Ascending aorta (tissue), 2 donors: Measurements from ENCODE around the gene ZNF599. TPM values are rescaled to one million over a fixed set of nuclear protein-coding genes. Genes with fewer than 3 reads are reported as not detected.

Experiments used
- DNase-seq, 2 donors: peaks; one replicate each; pipeline ENCODE4 v3.0.0-alpha.2; 2019; ENCODE audit warnings: low spot score in 2 of 2
- H3K27ac ChIP-seq, 2 donors: fragments of 200-600 bp; sonication (generic); one replicate each; pipeline ENCODE4 v1.5.1; 2016 to 2017; ENCODE audit warnings: mild to moderate bottlenecking in 1 of 2
- H3K27me3 ChIP-seq: fragments of 200-600 bp; sonication (generic); one replicate; pipeline ENCODE4 v1.5.1; 2017
- H3K36me3 ChIP-seq, 2 donors: fragments of 200-600 bp; sonication (generic); one replicate each; pipeline ENCODE4 v1.5.1; 2016
- H3K4me1 ChIP-seq, 2 donors: fragments of 200-600 bp; sonication (generic); one replicate each; pipeline ENCODE4 v1.5.1; 2016 to 2017; ENCODE audit warnings: mild to moderate bottlenecking in 1 of 2
- H3K4me3 ChIP-seq, 2 donors: fragments of 200-600 bp; sonication (generic); one replicate each; pipeline ENCODE4 v1.5.1; 2016 to 2017; ENCODE audit warnings: mild to moderate bottlenecking in 1 of 2
- H3K9me3 ChIP-seq, 2 donors: fragments of 200-600 bp; sonication (generic); one replicate each; pipeline ENCODE4 v1.5.1; 2016
- intact Hi-C: fragments of 100-400 bp; cut with DNase I; formaldehyde crosslinking; loops from one replicate; pipeline ENCODE4 v1.15.1; 2023
- total RNA-seq: library from RNA; depleted of rRNA; stranded (reverse); fragments of >200 nt; gene quantifications from one replicate; pipeline ENCODE4 v1.1.0, GENCODE V29; 2016
- TF ChIP-seq, protein P1 (sequence below), 3 experiments: fragments of 200-600 bp in 2 of 3; fragments of 450-650 bp in 1 of 3; sonication (generic) in 2 of 3; IDR thresholded peaks; one replicate each; pipeline ENCODE4 v1.5.1; 2016 to 2019; ENCODE audit warnings: antibody characterized with exemption in 3 of 3, mild to moderate bottlenecking in 1 of 3, moderate library complexity in 1 of 3

ZNF599 gene
- total RNA-seq, 1 donor from 2014 or later = 2.2 TPM

GRCh38 chr19:34773555-34773864 lies 495 bp upstream of the ZNF599 start:
- peak overlapping the region; percentile 80 to 89 for H3K4me3 ChIP-seq
- intact Hi-C loops = loop anchor here (1.0 to 5.0 kb wide), 3 partner anchors 40 to 1714 kb away; partner anchors contain the start of genes SCGB2B2, ZNF302 and ZNF566
- H3K27ac ChIP-seq = peak overlapping the region in 1 of 2 donors; percentile 80
- H3K9me3 ChIP-seq = no peaks in the 10 kb centered on the region
- H3K36me3 ChIP-seq = peaks cover 3 to 18% of the 10 kb centered on the region in 2 donors
- H3K27me3 ChIP-seq = no peaks in the 10 kb centered on the region
- TF ChIP-seq, protein P1, sequence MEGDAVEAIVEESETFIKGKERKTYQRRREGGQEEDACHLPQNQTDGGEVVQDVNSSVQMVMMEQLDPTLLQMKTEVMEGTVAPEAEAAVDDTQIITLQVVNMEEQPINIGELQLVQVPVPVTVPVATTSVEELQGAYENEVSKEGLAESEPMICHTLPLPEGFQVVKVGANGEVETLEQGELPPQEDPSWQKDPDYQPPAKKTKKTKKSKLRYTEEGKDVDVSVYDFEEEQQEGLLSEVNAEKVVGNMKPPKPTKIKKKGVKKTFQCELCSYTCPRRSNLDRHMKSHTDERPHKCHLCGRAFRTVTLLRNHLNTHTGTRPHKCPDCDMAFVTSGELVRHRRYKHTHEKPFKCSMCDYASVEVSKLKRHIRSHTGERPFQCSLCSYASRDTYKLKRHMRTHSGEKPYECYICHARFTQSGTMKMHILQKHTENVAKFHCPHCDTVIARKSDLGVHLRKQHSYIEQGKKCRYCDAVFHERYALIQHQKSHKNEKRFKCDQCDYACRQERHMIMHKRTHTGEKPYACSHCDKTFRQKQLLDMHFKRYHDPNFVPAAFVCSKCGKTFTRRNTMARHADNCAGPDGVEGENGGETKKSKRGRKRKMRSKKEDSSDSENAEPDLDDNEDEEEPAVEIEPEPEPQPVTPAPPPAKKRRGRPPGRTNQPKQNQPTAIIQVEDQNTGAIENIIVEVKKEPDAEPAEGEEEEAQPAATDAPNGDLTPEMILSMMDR (IDR thresholded peaks at IDR 0.05) = no peak
- H3K4me1 ChIP-seq = peaks cover 0 to 3% of the 10 kb centered on the region in 2 donors
- DNase-seq = no peak

DNA sequence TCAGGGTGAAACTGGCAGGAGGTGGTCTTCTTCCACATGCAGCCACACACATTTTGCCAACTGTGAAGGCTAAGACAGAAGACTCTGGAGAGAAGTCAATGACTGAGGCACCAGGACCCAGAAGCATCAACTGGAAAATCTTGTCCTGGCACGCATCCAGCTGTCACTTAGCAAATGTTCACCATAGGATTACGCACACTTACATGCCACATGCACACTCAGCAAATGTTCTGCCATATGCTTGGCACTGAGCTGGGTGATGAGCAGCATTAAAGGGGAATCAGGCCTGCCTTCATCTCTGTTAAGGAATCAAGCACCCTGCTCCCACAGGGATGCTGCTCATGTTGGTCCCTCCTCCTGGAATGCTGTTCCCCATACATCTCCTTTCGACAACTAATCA lies 5.1 kb downstream of the ZNF599 start:
- intact Hi-C loops = no loop called here
- H3K9me3 ChIP-seq = peaks cover 15 to 24% of the 10 kb centered on the region in 2 donors
- peaks cover 52 to 73% of the 10 kb centered on the region in 2 donors for H3K36me3 ChIP-seq
- DNase-seq = no peak
- TF ChIP-seq, protein P1 (IDR thresholded peaks at IDR 0.05) = no peak
- H3K4me1 ChIP-seq = peaks cover 0 to 3% of the 10 kb centered on the region in 2 donors
- H3K27me3 ChIP-seq = no peaks in the 10 kb centered on the region
- no peak overlapping the region for H3K4me3 ChIP-seq
- H3K27ac ChIP-seq = no peak overlapping the region

DNA sequence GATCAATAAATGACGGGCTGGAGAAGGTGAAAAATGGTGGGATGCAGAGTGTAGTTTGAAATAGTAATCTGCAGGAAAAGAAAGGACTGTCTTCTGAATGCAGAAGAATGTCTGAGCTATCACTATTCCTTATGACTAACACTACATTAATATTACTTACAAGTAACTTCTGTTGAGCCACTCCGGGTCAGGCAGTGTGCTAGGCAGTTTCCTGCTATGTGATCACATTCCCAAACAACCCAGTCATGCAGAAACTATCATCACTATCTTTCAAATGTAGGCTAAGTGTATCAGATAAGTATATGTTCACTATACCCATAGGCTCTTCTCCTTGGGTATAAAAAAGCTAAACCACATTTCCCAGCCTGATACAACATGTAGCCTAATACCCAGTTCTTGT lies 6.6 kb downstream of the ZNF599 start:
- Histone ChIP-seq H3K4me3 (no peak overlapping the region), H3K4me1 (no peaks in the 10 kb centered on the region)

DNA sequence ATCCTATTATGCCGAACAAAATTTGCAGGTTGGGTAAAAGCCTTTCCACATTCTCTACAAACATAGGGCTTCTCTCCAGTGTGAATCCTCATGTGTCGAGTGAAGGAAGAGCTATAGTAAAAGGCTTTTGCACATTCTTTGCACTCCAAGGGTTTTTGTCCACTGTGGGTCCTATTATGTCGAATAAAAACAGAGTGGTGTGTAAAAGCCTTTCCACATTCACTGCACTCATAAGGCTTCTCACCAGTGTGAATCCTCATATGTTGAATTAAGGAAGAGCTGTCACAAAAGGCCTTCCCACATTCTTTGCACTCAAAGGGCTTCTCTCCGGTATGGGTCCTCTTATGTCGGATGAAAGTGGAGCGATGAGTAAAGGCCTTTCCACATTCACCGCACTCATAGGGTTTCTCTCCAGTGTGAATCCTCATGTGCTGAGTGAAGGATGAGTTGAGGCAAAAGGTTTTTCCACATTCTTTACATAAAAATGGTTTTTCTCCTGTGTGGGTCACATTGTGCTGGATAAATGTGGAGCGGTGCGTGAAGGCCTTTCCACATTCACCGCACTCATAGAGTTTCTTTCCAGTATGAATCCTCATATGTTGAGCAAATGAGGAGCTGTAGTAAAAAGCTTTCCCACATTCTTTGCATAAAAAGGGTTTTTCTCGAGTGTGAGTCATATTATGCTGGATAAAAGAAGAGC lies 13.6 kb downstream of the ZNF599 start:
- Histone ChIP-seq H3K36me3 (peaks cover 59 to 71% of the 10 kb centered on the region in 2 donors), H3K27ac (no peak overlapping the region)
- intact Hi-C loops = no loop called here

More for the DNA sequence above, 6.6 kb downstream of the ZNF599 start:
- Histone ChIP-seq H3K27ac (no peak overlapping the region), H3K27me3 (no peaks in the 10 kb centered on the region), H3K36me3 (peaks cover 62 to 89% of the 10 kb centered on the region in 2 donors), H3K9me3 (peaks cover 27 to 40% of the 10 kb centered on the region in 2 donors)
- DNase-seq = no peak
- intact Hi-C loops = no loop called here
- TF ChIP-seq, protein P1 (IDR thresholded peaks at IDR 0.05) = no peak

GRCh38 chr19:34757441-34757840 lies 15.6 kb downstream of the ZNF599 start:
- no peaks in the 10 kb centered on the region for H3K27me3 ChIP-seq
- H3K4me1 ChIP-seq = no peaks in the 10 kb centered on the region
- peaks cover 48 to 65% of the 10 kb centered on the region in 2 donors for H3K36me3 ChIP-seq
- no peak overlapping the region for H3K27ac ChIP-seq
- TF ChIP-seq, protein P1 (IDR thresholded peaks at IDR 0.05) = no peak
- peaks cover 68 to 99% of the 10 kb centered on the region in 2 donors for H3K9me3 ChIP-seq
- H3K4me3 ChIP-seq = no peak overlapping the region
- intact Hi-C loops = no loop called here
- DNase-seq = no peak

More for the DNA sequence above, 13.6 kb downstream of the ZNF599 start:
- Histone ChIP-seq H3K4me1 (no peaks in the 10 kb centered on the region), H3K4me3 (peak overlapping the region in 1 of 2 donors; percentile 16), H3K27me3 (no peaks in the 10 kb centered on the region), H3K9me3 (peaks cover 76 to 99% of the 10 kb centered on the region in 2 donors)
- TF ChIP-seq, protein P1 (IDR thresholded peaks at IDR 0.05) = no peak
- no peak for DNase-seq
